ENCODE measurements around the gene RABAC1.
"Not testable (repeated sequence)": the region's sequence is repeated elsewhere in the genome, so short reads cannot be mapped to it uniquely, and the experiment has no call there.

RABAC1 gene

DNA sequence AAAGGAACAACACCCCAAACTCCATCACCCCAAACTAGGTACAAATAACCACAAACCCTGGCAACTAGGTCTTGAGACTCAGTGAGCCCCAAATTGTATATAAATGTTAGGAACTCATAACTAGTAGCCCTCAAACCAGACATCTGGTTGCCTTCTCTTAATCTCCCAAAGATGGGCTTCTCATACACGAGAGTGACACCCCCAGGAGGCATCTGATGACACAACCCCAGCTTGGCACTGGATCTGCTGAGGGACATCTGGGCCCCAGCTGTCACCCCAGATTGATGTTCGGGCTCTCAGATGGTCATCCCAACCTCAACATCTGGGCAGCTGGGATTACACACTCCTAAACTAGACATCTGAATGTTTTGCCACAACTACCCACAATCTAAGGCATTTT is 14.8 kb downstream of the RABAC1 start:
- DNase-seq (ENCODE audit: low read depth), result no peak
- TF ChIP-seq, protein P1, sequence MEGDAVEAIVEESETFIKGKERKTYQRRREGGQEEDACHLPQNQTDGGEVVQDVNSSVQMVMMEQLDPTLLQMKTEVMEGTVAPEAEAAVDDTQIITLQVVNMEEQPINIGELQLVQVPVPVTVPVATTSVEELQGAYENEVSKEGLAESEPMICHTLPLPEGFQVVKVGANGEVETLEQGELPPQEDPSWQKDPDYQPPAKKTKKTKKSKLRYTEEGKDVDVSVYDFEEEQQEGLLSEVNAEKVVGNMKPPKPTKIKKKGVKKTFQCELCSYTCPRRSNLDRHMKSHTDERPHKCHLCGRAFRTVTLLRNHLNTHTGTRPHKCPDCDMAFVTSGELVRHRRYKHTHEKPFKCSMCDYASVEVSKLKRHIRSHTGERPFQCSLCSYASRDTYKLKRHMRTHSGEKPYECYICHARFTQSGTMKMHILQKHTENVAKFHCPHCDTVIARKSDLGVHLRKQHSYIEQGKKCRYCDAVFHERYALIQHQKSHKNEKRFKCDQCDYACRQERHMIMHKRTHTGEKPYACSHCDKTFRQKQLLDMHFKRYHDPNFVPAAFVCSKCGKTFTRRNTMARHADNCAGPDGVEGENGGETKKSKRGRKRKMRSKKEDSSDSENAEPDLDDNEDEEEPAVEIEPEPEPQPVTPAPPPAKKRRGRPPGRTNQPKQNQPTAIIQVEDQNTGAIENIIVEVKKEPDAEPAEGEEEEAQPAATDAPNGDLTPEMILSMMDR (conservative IDR thresholded peaks at IDR 0.05; ENCODE audit: low read depth, low read length), result no peak
- H3K4me3 ChIP-seq (ENCODE audit: low read depth, low read length), result no peak overlapping the region

DNA sequence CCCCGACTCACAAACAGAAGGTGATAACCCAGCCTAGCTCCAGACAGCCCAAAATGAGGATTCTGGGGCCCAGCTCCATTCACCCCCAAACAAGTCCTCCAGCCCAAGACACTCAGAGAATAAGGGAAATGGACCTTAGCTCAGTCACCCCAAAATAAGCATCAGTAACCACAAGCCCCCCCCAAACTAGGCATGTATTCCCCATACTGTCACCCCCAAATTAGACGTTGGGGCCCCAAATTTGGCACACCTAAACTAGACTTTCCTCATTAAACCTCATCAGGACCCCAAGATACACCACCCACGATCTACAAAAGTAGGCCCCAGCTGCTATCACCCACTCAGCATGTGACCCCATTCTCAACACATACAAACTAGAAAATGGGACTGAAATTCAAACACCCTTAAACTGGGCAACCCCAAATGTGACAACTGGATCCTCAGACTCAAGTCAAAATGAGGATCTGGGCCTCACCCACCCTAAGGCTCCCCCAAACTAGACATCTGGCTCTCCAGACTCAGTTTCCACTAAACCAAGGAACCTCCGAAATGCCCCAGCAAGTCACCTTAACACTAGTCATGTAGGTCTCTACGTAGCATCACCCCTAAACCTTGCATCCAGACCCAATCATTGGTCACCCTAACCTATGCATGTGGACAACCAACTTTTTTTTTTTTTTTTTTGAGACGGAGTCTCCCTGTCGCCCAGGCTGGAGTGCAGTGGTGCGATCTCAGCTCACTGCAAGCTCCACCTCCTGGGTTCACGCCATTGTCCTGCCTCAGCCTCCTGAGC is 17.5 kb downstream of the RABAC1 start:
- no peak for DNase-seq (ENCODE audit: low read depth)
- no peak overlapping the region for H3K4me3 ChIP-seq (ENCODE audit: low read depth, low read length)
- TF ChIP-seq, protein P1 (conservative IDR thresholded peaks at IDR 0.05; ENCODE audit: low read depth, low read length), result no peak

DNA sequence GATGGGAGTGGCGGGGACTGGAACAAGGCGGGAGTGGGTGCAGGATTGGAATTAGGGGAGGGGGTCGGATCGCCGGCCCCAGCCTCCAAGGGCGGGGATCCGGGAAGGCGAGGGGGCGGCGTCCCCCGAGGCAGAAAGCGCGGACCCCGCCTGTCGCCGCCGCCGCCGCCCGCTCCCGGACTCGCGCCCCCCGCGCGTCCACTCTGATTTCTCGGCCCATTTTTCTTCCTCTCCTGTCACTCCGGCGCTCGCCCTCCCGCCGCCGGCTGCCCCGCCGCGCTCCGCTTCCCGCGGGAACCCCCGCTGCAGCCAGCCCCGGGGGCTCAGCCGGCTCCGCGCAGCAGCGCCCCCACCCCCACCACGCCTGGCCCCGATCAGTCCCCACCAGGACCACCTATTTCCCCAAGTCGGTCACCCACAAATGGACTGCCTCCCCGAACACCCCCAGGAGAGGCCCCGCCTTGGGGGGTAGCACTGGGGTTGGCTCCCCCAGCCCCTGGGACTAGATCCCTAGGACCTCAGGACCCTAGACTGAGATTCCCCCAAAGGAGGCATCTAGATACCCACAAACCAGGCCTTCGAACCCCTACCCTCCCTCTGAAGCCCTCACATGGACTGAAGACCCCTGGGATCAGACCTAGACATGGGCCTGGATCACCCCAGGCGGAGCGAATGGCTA is 18.3 kb downstream of the RABAC1 start:
- TF ChIP-seq, protein P1 (conservative IDR thresholded peaks at IDR 0.05; ENCODE audit: low read depth, low read length), result no peak
- peak overlapping the region; percentile 54 for H3K4me3 ChIP-seq (ENCODE audit: low read depth, low read length)
- DNase-seq (ENCODE audit: low read depth), result no peak

DNA sequence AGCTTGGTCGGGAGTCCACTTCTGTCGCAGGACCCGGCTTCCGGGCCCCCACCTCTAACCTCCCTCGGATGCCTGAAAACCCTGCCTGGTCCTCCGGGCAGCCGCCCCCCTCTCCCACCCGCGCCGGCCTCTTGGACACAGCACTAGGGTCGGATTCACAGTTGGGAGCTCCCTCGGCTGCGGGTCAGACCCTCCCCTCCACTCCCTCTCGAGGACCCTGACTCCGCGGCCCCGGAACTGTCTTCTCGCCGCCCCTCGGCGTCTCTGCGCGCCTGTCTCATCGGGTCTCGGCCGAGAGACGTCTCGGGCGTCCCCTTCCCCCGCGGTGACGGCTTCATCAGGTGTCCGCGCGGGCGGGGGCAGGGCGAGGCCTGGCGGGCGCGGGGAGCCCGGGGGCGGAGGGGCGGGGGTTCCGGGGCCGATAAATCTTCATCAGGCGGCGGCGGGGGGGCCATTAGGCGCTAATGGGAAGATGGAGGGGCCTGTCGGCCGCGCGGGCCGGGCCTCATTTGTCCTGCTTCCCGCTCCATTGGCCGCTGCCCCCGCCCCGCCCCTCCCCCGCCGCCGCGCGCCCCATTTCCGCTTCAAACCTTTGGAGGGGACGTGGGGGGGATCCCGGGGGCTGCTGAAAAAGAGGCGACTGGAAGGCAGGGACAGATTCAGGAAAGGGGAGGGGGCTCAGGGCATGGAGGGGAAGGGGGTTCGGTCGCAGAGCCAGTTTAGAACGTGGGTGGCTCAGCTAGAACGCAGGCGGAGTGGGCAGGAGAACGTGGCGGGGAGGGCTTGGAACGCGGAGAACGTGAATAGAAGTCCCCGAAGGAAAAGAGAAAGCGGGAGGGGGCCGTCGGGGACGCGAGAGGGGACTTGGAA is 19.0 kb downstream of the RABAC1 start:
- no peak for DNase-seq (ENCODE audit: low read depth)
- peak overlapping the region; percentile 54 for H3K4me3 ChIP-seq (ENCODE audit: low read depth, low read length)
- TF ChIP-seq, protein P1 (conservative IDR thresholded peaks at IDR 0.05; ENCODE audit: low read depth, low read length), result no peak

DNA sequence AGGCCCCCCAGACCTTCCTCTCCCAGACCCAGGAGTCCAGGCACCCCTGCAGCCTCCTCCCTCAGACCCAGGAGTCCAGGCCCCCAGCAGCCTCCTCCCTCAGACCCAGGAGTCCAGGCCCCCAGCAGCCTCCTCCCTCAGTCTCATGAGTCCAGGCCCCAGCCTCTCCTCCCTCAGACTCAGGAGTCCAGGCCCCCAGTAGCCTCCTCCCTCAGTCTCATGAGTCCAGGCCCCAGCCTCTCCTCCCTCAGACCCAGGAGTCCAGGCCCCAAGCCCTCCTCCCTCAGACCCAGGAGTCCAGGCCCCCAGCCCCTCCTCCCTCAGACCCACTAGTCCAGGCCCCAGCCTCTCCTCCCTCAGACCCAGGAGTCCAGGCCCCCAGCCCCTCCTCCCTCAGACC is 19.9 kb downstream of the RABAC1 start:
- not testable (repeated sequence) for DNase-seq (ENCODE audit: low read depth)

DNA sequence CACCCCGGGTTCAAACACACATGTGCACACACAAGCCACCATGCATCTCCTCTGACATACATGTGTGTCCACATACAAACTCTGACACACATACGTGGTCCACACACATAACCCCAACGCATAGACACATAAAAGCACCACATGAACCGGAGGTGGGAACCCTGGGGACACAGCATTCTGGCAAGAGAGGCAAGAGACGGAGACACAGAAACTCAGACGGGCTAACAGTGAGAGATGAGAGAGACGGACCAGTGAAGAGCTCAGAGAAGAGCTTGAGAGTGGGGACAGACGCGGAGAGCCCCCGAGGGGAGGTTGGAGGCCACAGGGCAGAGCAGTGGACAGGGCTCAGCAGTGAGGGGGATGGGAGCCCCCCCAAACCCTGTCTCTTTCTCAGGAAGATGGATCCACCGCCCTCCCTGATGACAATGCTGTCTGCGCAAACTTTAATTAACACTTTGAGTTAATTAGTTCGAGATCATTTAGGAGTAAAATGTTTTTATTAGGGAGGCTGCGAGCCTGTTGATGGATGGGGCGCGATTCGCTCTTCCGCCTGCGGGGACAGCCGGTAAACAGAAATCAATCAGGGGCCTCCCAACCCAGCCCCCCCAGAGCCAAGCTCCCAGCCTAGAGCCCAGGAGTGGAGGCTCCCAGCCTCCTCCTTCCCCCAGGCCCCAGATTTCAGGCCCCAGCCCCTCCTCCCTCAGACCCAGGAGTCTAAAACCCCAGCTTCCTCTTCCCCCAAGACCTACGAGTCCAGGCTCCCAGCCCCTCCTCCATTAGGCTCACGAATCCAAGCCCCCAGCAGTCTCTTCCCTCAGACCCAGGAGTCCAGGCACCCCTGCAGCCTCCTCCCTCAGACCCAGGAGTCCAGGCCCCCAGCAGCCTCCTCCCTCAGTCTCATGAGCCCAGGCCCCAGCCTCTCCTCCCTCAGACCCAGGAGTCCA is 21.3 kb downstream of the RABAC1 start:
- H3K4me3 ChIP-seq (ENCODE audit: low read depth, low read length), result no peak overlapping the region
- no peak for DNase-seq (ENCODE audit: low read depth)
- TF ChIP-seq, protein P1 (conservative IDR thresholded peaks at IDR 0.05; ENCODE audit: low read depth, low read length), result no peak

More for the DNA sequence above, 19.9 kb downstream of the RABAC1 start:
- H3K4me3 ChIP-seq (ENCODE audit: low read depth, low read length), result not testable (repeated sequence)
